Measurements from ENCODE around the gene DHFR. TPM values are rescaled to one million over a fixed set of nuclear protein-coding genes. Genes with fewer than 3 reads are reported as not detected.

DHFR gene
- total and polyA plus RNA-seq, 2 of the 8 experiments (the other 6 are each of a cell fraction or from before 2014, with no cell fraction given): 46.4 to 88.9 TPM

DNA sequence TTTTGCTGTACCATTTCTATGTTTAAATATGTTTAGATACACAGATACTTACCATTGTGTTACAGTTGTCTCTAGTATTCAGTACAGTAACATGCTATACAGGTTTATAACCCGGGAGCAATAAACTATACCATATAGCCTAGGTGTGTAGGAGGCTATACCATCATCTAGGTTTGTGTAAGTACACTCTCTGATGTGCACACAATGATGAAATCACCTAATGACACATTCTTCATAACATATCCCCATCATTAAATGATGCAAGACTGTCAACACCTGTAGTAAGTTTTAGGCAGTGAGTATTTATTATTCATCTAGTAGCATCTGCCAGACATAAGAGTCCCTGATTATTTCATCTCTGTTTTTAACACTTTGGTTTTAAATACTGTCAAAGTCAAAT is 7.3 kb upstream of the DHFR start:
- Histone ChIP-seq H3K27ac (ENCODE audit: low read depth, low read length) (no peak overlapping the region), H3K14ac (ENCODE audit: insufficient read length) (no peak overlapping the region), H3K56ac (replicated peaks; ENCODE audit: insufficient read length, low read depth, low read length) (no peak overlapping the region), H3K27me3 (replicated peaks in 1 of 4; ENCODE audit: control insufficient read depth in 3 of 4, extremely low read depth in 1 of 4, insufficient read depth in 3 of 4, low read length in 3 of 4) (no peaks in the 10 kb centered on the region), H2BK12ac (ENCODE audit: low read depth, low read length) (no peak overlapping the region), H3K79me1 (ENCODE audit: low read depth, low read length) (no peaks in the 10 kb centered on the region), H2AK5ac (ENCODE audit: low read depth, low read length) (no peak overlapping the region), H4K5ac (ENCODE audit: insufficient read length, low read depth, low read length) (no peak overlapping the region), H3K9me3 (ENCODE audit: insufficient read depth in 2 of 2, low read depth in 1 of 2, low read length in 1 of 2) (0 out of 4 replicates have a peak, but pooled peaks cover 0 to 2% of the 10 kb centered on the region in 2 experiments), H4K91ac (replicated peaks; ENCODE audit: insufficient read length, low read length) (no peak overlapping the region), H2BK5ac (ENCODE audit: low read depth, low read length) (no peak overlapping the region), H3K18ac (ENCODE audit: extremely low read depth, low read length) (no peak overlapping the region), H2BK120ac (replicated peaks; ENCODE audit: low read depth, low read length) (no peak overlapping the region), H3K23me2 (ENCODE audit: low read depth, low read length) (no peaks in the 10 kb centered on the region; the same call in 1 of the 2 replicates), H3K79me2 (ENCODE audit: control insufficient read depth in 1 of 2, insufficient read depth in 2 of 2, low read length in 2 of 2) (peaks cover 0 to 14% of the 10 kb centered on the region in 2 experiments; a peak in 2 of 4 replicates), H3K4me2 (ENCODE audit: insufficient read depth in 1 of 2, low read depth in 2 of 2, low read length in 2 of 2) (no peak overlapping the region), H2BK20ac (ENCODE audit: low read length) (no peak overlapping the region), H4K20me1 (replicated peaks in 1 of 2; ENCODE audit: control insufficient read depth in 1 of 2, insufficient read depth in 2 of 2, low read length in 2 of 2) (no peaks in the 10 kb centered on the region), H3K4ac (replicated peaks; ENCODE audit: insufficient read length, low read depth, low read length) (no peak overlapping the region), H3K4me1 (replicated peaks in 1 of 4; ENCODE audit: control insufficient read depth in 3 of 4, insufficient read depth in 4 of 4, low read length in 3 of 4) (no peaks in the 10 kb centered on the region), H3K4me3 (ENCODE audit: extremely low read depth in 1 of 4, insufficient read depth in 2 of 4, low read depth in 3 of 4, low read length in 4 of 4) (no peak overlapping the region), H2BK15ac (ENCODE audit: low read length) (no peak overlapping the region), H3K23ac (ENCODE audit: insufficient read length) (no peak overlapping the region), H3K9ac (replicated peaks in 1 of 4; ENCODE audit: extremely low read depth in 1 of 4, low read depth in 3 of 4, low read length in 3 of 4) (no peak overlapping the region), H3K36me3 (ENCODE audit: control insufficient read depth in 2 of 4, insufficient read depth in 4 of 4, low read length in 3 of 4) (peaks cover 0 to 51% (median 28%) of the 10 kb centered on the region in 4 experiments; a peak in 6 of 8 replicates), H2AFZ (ENCODE audit: low read length) (no peak overlapping the region), H4K8ac (ENCODE audit: extremely low read depth, insufficient read depth, low read length) (no peak overlapping the region)
- CTCF ChIA-PET (ENCODE audit: partially characterized antibody): no interaction called here
- DNase-seq (ENCODE audit: low read depth in 1 of 2, low spot score in 2 of 2) (no peak), FAIRE-seq (no peak)
- WGBS, 2 experiments (ENCODE audit: extremely low coverage in 1 of 2, insufficient coverage in 1 of 2, insufficient read length in 1 of 2, insufficient replicate concordance in 2 of 2, low coverage in 1 of 2, low lambda C conversion rate in 2 of 2, missing lambda C conversion rate in 1 of 2): 100% methylated on average over 1 of the region's 1 CpG; no CpG with 5 or more reads in 1 of the 2 experiments
- POLR2A ChIA-PET (ENCODE audit: partially characterized antibody): no interaction called here
- TF ChIP-seq CBX8 (IDR thresholded peaks at IDR 0.05; ENCODE audit: borderline replicate concordance, low read depth, low read length): no peak
- no peak for TF ChIP-seq FOSL1 (IDR thresholded peaks at IDR 0.05; ENCODE audit: insufficient read depth, low read depth, low read length)
- TF ChIP-seq TAF7 (optimal IDR thresholded peaks at IDR 0.05; ENCODE audit: borderline replicate concordance, low read depth, low read length): no peak
- no peak for TF ChIP-seq TBP (IDR thresholded peaks at IDR 0.05; ENCODE audit: low read depth, low read length)
- TF ChIP-seq TEAD4 (IDR thresholded peaks at IDR 0.05; ENCODE audit: low read depth, low read length): no peak
- TF ChIP-seq NRF1 (IDR thresholded peaks at IDR 0.05; ENCODE audit: low read depth, low read length): no peak
